GM03348 (cell line): ENCODE measurements around the gene DIS3L.
"Not testable (repeated sequence)": the region's sequence is repeated elsewhere in the genome, so short reads cannot be mapped to it uniquely, and the experiment has no call there.

Source experiments
- DNase-seq: peaks from one replicate; pipeline ENCODE4 v3.0.0; 2012; ENCODE audit warnings: low spot score

Gene DIS3L

GRCh38 chr15:66293419-66294156 lies at the start of gene DIS3L:
Gene DIS3L, plus strand, starts transcription at chr15:66293568. Its CDS starts 29 bp downstream, at chr15:66293597.
- DNase-seq = peak; percentile 89

- not testable (repeated sequence) for DNase-seq
These were observed 47.5 kb upstream of the DIS3L start for GRCh38 chr15:66245832-66246231.

GRCh38 chr15:66246937-66247336 lies 46.4 kb upstream of the DIS3L start:
- DNase-seq = no peak

GRCh38 chr15:66249605-66250174 lies 43.7 kb upstream of the DIS3L start:
- no peak for DNase-seq

GRCh38 chr15:66251065-66251789 lies 42.1 kb upstream of the DIS3L start:
- DNase-seq = no peak

GRCh38 chr15:66251790-66252684 lies 41.3 kb upstream of the DIS3L start:
- peak; percentile 87 for DNase-seq

- peak; percentile 41 for DNase-seq
These were observed 40.5 kb upstream of the DIS3L start for GRCh38 chr15:66252685-66253417.

GRCh38 chr15:66253418-66254088 lies 39.8 kb upstream of the DIS3L start, which contains the start of gene MEGF11:
Gene MEGF11, minus strand, starts transcription at chr15:66253750. Its CDS starts 125,347 bp downstream, at chr15:66128403.
- DNase-seq = peak; percentile 71

- no peak for DNase-seq
These were observed 39.0 kb upstream of the DIS3L start for GRCh38 chr15:66254089-66254950.

GRCh38 chr15:66254951-66255676 lies 38.3 kb upstream of the DIS3L start:
- DNase-seq = no peak

- no peak for DNase-seq
These were observed 36.7 kb upstream of the DIS3L start for GRCh38 chr15:66256692-66257091.

GRCh38 chr15:66261056-66261455 lies 32.3 kb upstream of the DIS3L start:
- DNase-seq = no peak

GRCh38 chr15:66262837-66263236 lies 30.5 kb upstream of the DIS3L start:
- not testable (repeated sequence) for DNase-seq

GRCh38 chr15:66264859-66265513 lies 28.4 kb upstream of the DIS3L start:
- no peak for DNase-seq

GRCh38 chr15:66269326-66270090 lies 23.9 kb upstream of the DIS3L start:
- peak; percentile 37 for DNase-seq

- DNase-seq = no peak
These were observed 22.4 kb upstream of the DIS3L start for GRCh38 chr15:66270932-66271331.

GRCh38 chr15:66275352-66275751 lies 18.0 kb upstream of the DIS3L start:
- no peak for DNase-seq

- no peak for DNase-seq
These were observed 16.8 kb upstream of the DIS3L start for GRCh38 chr15:66276546-66276945.
